GM21381 (cell line): Measurements from ENCODE around the gene PARPBP.
"Not testable (repeated sequence)": the region's sequence is repeated elsewhere in the genome, so short reads cannot be mapped to it uniquely, and the experiment has no call there.

ENCODE experiments used
- ATAC-seq: cut with Tn5 transposase; IDR thresholded peaks from one replicate; pipeline ENCODE4 v1.9.1; 2021; ENCODE audit warnings: mild to moderate bottlenecking, moderate library complexity; ENCODE audit not compliant: unreplicated experiment

Gene PARPBP

DNA sequence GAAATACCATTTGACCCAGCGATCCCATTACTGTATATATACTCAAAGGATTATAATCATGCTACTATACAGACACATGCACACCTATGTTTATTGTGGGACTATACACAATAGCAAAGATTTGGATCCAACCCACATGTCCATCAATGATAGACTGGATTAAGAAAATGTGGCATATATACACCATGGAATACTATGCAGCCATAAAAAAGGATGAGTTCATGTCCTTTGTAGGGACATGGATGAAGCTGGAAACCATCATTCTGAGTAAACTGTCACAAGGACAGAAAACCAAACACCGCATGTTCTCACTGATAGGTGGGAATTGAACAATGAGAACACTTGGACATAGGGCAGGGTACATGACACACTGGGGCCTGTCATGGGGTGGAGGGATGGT lies 120.9 kb downstream of the PARPBP start:
- not testable (repeated sequence) for ATAC-seq
